GM21576 (cell line): Measurements from ENCODE around the gene SERF2.
"Not testable (repeated sequence)": the region's sequence is repeated elsewhere in the genome, so short reads cannot be mapped to it uniquely, and the experiment has no call there.

ENCODE experiments used
- ATAC-seq: cut with Tn5 transposase; IDR thresholded peaks from one replicate; pipeline ENCODE4 v1.9.1; 2021; ENCODE audit warnings: mild to moderate bottlenecking, moderate library complexity; ENCODE audit not compliant: unreplicated experiment

Gene SERF2

DNA sequence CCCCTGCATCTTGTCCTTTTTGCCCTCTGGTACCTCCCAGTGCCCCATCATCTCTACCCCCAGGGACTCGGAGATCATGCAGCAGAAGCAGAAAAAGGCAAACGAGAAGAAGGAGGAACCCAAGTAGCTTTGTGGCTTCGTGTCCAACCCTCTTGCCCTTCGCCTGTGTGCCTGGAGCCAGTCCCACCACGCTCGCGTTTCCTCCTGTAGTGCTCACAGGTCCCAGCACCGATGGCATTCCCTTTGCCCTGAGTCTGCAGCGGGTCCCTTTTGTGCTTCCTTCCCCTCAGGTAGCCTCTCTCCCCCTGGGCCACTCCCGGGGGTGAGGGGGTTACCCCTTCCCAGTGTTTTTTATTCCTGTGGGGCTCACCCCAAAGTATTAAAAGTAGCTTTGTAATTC is 1.5 kb downstream of the SERF2 start:
- no peak for ATAC-seq

DNA sequence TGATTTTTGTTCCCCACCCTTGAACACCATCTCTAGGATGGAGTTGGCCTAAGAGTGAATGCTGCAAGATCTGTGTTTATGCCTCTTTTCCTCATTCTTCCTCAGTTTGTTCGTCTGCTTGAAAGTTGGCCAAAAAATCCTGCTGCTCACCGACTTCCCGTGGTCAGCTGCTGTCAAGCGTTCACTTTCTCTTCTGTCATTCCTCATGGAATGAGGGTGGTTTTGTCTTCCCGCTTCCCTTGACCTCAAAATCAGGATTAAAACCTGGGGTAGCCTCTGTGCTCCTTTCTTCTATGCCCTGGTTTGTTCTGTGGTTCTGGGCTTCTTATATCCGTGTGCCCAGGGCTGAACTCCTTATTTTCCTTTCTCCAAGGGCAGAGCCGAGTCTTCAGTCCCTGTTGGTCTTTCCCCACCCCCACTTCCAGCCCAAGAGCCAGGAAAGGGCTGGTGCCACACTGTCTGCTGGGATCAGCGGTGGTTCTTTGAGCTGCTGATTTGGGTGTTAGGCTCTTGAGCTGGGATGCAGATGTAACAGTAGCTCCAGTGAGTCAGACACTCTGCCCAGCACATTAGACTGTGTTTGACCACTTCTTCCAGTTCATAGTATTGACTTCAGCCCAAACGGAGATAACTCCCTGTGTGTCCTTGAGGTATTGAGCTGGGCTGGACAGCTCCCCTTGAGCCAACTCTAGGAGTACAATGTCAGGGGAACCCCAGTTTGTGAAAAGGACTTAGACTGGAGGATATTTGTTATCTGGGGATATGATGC is 2.3 kb downstream of the SERF2 start:
- ATAC-seq = no peak

DNA sequence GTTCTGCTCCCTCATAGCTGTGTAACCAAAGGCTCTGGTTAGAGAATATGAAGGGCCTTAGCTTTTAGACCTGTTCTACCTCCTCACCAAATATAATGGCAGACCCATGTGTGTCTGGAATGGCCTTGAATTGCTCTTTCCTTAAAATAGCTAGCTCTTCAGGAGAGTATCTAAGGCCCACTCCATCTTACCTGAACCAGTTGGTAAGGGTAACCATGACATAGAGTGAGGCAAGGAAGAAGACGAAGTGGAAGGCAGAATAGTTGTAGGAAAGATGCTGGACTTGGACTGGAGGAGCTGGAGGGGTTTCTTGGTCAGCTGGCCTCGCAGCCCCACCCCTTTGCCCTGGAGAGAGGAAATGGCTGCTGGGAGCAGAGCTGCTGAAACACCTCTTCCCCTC is 3.1 kb downstream of the SERF2 start:
- no peak for ATAC-seq

DNA sequence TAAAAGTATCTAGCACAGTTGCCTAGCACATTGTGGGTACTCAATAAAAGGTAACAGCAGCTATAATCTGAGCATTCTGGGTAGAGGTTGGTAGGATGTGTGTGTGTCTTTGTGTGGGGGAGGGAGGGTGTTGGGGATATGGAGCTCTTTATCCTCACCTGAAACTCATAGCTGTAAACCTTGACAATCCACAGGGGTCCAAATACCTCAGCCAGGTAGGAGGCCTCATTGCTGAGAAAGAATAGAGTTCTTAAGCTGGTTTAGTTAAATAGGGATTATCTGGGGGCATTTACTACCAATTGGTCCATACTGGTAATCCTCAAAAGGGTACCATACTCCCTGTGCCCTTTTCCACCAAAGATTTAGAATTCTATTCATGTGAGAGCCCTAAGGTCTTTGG is 3.9 kb downstream of the SERF2 start:
- ATAC-seq = no peak

DNA sequence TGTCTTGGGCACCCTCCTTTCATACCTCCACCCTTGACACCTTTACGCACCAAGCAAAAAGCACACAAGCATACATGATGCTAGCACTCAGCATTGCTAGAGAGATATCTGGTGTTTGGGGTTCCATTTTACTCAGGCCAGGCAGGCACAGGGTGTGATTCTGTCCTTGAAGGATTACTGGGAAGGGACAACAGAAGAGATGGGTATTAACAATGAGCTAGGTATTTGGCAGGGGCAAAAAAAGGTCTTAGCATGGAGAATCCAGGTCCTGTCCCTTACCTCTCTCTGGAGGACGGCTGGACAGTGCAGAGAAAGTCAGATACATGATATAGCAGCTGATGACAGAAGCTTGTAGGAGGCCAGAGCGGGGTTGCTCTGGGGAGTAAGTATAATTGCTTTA is 4.4 kb downstream of the SERF2 start:
- ATAC-seq = no peak

DNA sequence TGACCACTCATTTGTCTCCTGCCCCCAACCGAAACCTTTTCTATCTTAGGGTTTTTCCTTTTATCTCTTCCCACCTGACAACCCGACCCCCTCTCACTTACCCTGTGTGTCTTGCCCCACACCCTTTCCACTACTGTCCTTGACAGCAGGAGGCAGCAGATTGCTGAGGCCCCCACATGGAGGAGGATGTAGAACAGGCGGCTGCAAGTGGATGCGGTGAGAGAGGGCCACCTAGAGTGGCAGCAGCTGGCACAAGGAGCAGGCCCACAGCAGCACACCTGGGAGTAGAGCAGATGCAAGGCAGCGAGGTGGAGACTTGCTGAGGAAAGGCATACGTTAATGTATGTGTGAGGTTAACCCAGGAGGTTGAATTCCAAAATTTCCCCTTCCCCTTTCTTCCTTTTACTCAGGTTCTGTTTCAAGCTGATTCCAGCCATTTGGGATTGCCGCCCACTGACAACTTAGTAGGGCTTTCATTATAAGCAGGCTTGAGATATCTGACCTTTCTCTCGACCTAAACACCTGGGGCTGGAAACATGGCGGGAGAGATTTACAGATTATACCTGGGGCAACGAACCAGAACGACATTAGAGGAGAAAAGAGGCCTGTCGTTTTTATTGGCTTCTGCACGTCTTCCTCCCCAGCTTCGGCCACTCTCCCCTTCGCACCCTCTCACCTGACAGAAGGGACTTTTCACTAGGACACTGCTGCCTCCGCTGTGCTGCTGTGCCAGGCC is 7.3 kb downstream of the SERF2 start:
- no peak for ATAC-seq

DNA sequence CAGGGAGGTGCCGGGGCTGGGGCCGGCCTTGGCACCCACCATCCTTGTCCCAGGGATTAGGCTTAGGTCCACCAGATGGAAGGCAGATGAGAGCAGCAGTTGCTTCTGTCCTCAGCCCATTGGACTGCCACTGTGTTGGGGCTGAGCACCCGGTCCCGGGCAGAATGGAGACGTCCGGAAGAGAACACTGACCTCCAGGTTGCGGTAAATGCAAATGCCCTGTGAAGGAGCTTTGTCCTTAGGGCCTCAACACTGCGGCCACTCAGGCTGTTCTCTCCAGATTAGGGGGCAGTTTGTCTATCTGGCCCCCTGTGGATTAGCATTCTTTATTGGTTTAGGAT is 7.8 kb downstream of the SERF2 start, which contains the start of gene SERINC4:
Gene SERINC4, minus strand, starts transcription at position 276 of the 341 bp plus-strand sequence. Its CDS starts 234 bp downstream, at position 42.
- ATAC-seq = no peak

DNA sequence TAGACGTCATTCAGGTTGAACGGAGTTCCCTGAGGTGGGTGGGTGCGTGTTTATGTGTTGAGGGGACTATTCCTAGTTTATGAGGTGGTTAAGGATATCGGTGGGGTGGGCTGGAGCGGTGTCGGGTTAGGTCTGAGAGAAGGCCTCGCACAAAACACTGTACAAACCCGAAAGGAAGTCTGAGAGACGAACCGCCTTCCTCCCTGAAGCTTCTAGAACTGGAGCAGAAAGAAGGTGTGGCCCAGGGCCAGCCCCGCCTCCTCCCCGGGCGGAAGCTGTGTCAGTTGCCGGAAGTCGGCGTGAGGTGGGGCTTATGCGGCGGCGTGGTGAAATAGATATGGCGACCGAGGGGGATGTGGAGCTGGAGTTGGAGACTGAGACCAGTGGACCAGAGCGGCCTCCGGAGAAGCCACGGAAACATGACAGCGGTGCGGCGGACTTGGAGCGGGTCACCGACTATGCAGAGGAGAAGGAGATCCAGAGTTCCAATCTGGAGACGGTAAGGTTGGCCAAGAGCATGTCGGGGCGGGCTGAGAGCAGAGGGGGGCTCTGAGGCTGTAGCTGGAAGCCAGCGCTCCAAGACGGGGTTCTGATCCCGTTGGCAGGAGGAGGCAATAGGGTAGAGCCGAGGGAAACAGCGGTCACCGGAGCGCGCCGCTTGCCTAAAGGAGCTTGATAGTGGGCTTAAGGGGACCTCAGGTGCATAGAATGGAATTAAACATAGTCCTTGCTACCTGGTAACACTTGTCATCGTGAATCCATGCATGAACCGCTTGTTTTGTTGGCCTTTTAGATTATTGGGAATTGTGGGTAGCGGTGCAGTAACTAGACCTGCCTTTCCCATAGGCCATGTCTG is 8.4 kb downstream of the SERF2 start, which contains the start of gene HYPK:
Gene HYPK, plus strand, starts transcription at position 314 of the 856 bp plus-strand sequence. Its CDS starts 24 bp downstream, at position 338.
- peak; percentile 79 for ATAC-seq

DNA sequence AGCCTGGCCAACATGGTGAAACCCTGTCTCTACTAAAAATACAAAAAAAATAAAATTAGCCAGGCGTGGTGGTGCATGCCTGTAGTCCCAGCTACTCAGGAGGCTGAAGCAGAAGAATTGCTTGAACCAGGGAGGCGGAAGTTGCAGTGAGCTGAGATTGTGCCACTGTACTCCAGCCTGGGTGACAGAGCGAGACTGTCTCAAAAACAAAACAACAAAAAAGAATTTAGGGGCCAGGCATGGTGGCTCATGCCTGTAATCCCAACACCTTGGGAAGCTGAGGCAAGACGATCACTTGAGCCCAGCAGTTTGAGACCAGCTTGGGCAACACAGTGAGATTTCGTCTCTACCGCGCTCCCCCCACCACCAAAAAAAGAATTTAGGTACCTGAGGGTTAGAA is 10.6 kb downstream of the SERF2 start:
- ATAC-seq = not testable (repeated sequence)

DNA sequence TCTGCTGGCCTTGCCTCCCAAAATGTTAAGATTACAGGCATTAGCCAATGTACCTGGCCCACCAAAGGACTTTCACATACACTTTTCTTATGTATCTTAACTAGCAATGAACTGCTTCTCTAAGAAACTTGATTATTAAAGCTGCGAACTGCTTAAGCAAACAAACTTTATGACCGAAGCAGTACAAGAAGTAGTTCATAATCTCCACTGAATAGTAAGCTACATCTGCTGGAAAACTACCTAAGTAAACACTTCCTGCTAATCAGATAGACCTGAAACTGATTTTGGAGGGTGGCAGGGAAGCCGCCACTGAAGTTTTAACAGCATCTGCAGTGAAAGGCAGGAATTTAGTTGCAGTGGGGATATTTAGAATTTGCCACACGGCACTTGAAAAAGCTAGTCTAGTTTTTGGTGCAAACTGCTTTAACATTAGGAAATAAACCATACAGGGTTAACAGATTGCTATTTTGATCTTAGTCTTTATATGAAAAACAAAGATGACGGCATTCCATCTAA is 16.4 kb downstream of the SERF2 start:
- ATAC-seq = no peak

DNA sequence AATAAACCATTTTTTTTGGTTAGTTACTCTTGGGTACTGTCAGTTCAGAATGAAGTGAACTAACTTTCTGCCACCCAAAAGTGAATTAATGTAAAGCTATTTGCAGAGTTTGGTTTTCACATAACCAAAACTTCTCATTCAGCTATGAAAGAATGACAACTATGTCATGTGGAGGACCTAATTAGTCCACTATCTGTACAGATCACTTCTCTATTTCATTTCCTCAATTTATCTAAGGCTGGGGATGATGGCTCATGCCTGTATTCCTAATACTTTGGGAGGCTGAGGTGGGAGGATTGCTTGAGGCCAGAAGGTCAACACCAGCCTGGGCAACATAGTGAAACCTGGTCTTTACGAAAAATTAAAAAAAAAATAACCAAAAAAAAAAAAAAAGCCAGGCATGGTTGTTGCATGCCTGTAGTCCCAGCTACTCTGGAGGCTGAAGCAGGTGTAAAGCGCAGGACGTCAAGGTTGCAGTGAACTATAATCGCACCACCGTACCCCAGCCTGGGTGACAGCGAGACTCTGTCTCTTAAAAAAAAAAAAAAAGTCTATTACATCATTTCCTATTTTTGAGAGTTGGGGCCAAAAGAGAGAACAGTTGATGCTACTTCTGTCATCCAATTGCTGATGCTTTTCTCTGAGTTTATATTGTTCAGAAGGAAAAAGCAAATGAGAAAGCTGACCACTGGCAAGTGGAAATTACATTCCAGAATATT is 17.0 kb downstream of the SERF2 start:
- ATAC-seq = peak; percentile 64

DNA sequence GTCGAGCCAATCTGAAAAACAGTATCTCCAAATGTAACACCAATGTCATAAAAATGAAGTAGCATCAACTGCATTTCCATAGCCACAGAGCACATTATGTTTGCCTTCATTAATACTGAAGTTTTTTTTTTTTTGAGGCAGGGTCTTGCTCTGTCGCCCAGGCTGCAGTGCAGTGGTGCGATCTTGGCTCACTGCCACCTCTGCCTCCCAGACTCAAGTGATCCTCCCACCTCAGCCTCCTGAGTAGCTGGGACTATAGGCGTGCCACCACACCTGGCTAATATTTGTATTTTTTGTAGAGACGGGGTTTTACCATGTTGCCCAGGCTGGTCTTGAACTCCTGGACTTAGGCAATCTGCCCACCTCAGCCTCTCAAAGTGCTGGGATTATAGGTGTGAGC is 22.9 kb downstream of the SERF2 start:
- not testable (repeated sequence) for ATAC-seq

DNA sequence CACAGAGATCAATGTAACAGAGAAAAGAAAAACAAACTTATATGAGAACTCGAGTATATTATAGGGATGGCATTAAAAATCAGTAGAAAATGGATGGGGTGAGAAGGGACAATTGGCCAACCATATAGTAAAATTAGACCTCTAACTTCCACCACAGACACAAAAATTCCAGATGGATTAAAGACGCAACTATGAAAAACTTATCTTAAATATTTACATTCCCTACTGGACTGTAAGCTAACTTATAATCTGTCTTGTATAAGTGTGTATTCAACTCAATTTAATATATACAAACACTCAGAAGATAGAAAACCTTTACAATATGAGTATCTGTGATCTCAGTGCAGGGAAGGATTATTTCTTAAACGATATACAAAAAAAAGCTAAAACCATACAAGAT is 29.4 kb downstream of the SERF2 start:
- ATAC-seq = no peak

DNA sequence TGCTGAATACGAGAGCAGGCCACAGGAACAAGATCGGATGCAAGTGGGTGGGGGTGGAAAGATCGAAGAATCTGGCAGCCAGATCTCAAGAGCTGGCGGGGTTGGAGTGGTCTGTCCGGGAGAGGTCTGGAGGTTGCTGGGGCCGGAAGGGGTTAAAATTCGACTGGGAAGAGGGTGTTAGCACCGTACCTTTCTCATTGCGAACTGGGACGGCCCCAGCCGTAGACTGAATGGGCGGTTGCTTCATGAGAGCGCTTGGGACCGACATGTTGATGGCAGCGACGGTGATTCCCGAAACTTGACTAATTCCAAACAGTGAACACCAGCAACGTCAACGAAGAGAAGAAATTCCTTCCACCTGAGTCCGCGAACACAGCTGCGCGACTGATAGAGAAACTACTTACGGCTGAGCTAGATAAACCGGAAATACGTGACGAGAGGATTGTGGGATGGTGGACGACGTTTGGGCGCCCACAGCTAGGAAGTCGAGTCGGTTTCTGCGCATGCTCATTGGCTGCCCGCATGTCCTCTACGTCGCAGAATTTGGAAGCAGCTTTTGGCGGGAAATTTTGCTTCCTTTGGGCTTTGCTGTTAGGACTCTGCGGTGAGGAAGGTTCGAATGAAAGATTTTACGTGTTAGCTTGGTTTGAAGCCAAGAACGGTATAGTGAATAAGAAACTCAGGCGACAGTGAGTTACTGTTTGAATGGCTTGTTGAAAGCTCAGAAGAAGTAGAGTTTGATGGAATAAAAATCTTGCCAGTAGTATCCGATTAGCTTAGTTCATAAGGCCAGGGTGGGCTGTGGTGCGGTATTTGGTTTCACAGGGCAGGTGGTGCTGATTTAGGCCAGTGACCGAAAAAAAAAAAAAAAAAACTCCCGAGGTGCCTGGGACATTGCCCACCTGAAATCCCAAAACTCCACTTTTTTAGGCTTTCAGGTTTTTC is 32.5 kb downstream of the SERF2 start, which contains the start of gene MFAP1:
Gene MFAP1, minus strand, starts transcription at position 389 of the 945 bp plus-strand sequence. Its CDS starts 121 bp downstream, at position 268.
- peak; percentile 67 for ATAC-seq

DNA sequence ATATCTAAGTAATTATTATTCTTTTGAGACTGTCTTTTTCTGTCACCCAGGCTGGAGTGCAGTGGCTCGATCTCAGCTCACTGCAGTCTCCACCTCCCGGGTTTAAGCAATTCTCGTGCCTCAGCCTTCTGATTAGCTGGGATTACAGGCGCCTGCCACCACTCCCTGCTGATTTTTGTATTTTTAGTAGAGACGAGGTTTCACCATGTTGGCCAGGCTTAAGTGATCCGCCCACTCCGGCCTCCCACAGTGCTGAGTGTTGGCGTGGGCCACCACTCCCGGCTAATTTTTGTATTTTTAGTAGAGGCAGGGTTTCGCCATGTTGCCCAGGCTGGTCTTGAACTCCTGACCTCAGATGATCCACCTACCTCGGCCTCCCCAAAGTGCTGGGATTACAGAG is 33.2 kb downstream of the SERF2 start:
- not testable (repeated sequence) for ATAC-seq

DNA sequence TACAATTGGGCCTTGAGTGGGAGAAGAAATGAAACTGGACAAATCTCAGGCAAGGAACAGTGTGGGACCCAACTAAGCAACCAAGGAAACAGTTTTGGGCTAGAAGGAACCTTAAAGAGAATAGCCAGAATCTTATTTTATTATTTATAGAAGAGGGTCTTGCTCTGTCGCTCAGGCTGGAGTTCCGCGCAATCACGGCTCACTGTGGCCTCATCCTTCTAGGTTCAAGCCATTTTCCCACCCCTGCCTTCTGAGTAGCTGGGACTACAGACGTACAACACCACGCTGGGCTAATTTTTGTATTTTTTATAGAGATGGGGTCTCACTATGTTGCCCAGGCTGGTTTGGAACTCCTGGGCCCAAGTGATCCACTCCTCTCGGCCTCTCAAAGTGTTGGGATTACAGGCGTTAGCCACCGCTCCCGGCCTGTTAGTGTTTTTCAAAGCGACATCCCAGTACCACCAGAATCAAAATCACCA is 33.9 kb downstream of the SERF2 start:
- no peak for ATAC-seq

DNA sequence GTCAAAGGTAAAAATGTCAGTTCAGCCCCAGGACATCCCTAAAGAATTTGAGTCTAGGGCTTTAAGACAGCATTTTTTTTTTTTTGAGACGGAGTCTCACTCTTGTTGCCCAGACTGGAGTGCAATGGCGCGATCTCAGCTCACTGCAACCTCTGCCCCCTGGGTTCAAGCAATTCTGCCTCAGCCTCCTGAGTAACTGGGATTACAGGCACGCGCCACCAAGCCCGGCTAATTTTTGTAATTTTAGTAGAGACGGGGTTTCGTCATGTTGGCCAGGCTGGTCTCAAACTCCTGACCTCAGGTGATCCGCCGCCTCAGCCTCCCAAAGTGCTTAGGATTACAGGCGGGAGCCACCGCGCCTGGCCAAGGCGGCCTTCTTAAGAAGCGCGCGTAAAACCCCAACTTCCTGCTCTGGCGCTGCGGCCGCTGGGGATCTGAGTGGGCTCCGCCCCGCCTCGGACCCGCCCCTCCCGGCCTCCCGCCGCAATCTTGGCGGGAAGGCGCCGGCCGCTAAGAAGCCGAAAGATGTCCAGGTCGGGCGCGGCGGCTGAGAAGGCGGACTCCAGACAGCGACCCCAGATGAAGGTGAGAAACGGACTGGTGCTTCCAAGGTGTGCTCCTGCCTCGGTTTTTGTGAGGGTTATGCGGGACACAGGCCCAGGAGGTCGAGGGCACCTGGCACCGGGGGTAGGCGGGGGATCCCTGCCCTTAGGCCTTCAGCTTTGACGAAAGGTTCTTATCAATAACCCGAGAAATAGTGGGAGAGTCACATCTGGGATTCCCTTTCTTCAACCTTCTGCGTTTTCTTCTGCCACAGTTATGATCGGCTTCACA is 34.6 kb downstream of the SERF2 start, which contains the start of gene WDR76:
Gene WDR76, plus strand, starts transcription at position 495 of the 834 bp plus-strand sequence. Its CDS starts 31 bp downstream, at position 526.
- no peak for ATAC-seq

DNA sequence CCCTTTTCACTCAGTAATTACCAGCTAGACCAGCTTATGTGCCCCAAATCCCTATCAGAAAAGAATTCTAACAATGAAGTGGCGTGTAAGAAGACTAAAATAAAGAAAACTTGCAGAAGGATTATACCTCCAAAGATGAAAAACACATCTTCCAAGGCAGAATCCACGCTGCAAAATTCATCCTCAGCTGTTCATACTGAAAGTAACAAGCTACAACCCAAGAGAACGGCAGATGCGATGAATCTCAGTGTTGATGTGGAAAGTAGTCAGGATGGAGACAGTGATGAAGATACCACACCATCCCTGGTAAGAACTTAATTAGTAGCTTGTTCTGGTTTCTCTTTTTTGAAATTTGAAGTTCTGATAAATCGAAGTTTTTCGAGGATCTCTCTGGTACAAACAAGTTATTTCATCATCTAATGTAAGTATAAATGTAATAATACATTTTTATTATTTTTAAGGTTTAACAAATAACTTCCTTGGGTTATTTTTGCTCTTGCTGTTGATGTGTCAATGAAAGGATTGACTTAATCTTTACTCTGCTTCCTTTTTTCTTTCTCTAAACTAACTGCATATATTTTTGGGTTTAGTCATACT is 36.0 kb downstream of the SERF2 start:
- no peak for ATAC-seq
